Measurements from ENCODE around the gene TTLL8.

DNA sequence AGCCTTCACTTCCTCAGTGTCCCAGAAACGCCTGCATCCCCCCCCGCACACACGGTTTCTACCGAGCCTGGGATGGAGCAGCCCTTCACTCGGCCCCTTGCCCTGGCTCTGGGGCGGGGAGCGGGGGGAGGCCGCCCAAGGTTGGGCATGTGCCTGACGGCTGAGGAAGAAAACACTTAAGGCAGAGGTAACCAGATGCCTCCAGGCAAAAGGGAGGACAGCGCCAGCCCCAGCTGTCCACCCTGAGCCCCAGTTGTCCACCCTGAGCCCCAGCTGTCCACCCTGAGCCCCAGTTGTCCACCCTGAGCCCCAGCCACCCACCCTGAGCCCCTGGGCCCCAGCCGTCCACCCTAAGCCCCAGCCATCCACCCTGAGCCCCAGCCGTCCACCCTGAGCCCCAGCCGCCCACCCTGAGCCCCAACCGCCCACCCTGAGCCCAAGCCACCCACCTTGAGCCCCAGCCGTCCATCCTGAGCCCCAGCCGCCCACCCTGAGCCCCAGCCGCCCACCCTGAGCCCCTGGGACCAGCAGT lies 3.8 kb upstream of the TTLL8 start:
- TF ChIP-seq, protein P1, sequence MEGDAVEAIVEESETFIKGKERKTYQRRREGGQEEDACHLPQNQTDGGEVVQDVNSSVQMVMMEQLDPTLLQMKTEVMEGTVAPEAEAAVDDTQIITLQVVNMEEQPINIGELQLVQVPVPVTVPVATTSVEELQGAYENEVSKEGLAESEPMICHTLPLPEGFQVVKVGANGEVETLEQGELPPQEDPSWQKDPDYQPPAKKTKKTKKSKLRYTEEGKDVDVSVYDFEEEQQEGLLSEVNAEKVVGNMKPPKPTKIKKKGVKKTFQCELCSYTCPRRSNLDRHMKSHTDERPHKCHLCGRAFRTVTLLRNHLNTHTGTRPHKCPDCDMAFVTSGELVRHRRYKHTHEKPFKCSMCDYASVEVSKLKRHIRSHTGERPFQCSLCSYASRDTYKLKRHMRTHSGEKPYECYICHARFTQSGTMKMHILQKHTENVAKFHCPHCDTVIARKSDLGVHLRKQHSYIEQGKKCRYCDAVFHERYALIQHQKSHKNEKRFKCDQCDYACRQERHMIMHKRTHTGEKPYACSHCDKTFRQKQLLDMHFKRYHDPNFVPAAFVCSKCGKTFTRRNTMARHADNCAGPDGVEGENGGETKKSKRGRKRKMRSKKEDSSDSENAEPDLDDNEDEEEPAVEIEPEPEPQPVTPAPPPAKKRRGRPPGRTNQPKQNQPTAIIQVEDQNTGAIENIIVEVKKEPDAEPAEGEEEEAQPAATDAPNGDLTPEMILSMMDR (IDR thresholded peaks at IDR 0.05; ENCODE audit: control extremely low read depth in 1 of 3, insufficient read depth in 1 of 3, low read depth in 1 of 3, low read length in 3 of 3), result no peak
- TF ChIP-seq POLR2AphosphoS5 (IDR thresholded peaks at IDR 0.05; ENCODE audit: low read depth, low read length), result no peak
- TF ChIP-seq HDAC6 (IDR thresholded peaks at IDR 0.05; ENCODE audit: low read depth, low read length), result no peak
- no peak for TF ChIP-seq POLR2A (IDR thresholded peaks at IDR 0.05; ENCODE audit: control extremely low read depth in 1 of 2, low read depth in 2 of 2, low read length in 2 of 2)
- TF ChIP-seq, protein P2, sequence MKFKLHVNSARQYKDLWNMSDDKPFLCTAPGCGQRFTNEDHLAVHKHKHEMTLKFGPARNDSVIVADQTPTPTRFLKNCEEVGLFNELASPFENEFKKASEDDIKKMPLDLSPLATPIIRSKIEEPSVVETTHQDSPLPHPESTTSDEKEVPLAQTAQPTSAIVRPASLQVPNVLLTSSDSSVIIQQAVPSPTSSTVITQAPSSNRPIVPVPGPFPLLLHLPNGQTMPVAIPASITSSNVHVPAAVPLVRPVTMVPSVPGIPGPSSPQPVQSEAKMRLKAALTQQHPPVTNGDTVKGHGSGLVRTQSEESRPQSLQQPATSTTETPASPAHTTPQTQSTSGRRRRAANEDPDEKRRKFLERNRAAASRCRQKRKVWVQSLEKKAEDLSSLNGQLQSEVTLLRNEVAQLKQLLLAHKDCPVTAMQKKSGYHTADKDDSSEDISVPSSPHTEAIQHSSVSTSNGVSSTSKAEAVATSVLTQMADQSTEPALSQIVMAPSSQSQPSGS (IDR thresholded peaks at IDR 0.05; ENCODE audit: low read length), result no peak
- no peak for TF ChIP-seq RNF2 (IDR thresholded peaks at IDR 0.05; ENCODE audit: borderline replicate concordance, low read depth, low read length, missing control alignments, poor library complexity, severe bottlenecking)
- TF ChIP-seq CHD2 (IDR thresholded peaks at IDR 0.05; ENCODE audit: low read length), result no peak
- TF ChIP-seq RFX5 (IDR thresholded peaks at IDR 0.05; ENCODE audit: borderline replicate concordance, low read depth, low read length), result no peak
- TF ChIP-seq FOSL1 (IDR thresholded peaks at IDR 0.05; ENCODE audit: insufficient read depth, low read depth, low read length), result no peak
- TF ChIP-seq, protein P3, sequence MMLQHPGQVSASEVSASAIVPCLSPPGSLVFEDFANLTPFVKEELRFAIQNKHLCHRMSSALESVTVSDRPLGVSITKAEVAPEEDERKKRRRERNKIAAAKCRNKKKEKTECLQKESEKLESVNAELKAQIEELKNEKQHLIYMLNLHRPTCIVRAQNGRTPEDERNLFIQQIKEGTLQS (IDR thresholded peaks at IDR 0.05; ENCODE audit: insufficient read depth, low read depth, low read length), result no peak

Data from H1 (cell line).